SK-N-SH (cell line): ENCODE results near the gene DNPH1. TPM values are rescaled to one million over a fixed set of nuclear protein-coding genes. Genes with fewer than 3 reads are reported as not detected.

ENCODE experiments used
- CTCF ChIA-PET: fragments of 300-600, 350-600 bp; formaldehyde crosslinking; extraction: SDS; loops from one replicate; lab custom pipeline; 2021; lab: Yijun Ruan, JAX
- POLR2A ChIA-PET: fragments of 350-600 bp; sonication (Branson Sonifier 250); formaldehyde crosslinking; extraction: SDS; loops from one replicate; lab custom pipeline; 2020; ENCODE audit warnings: antibody characterized with exemption, inconsistent platforms; lab: Yijun Ruan, JAX
- DNase-seq: peaks from one replicate; pipeline ENCODE4 v3.0.0; 2012
- H2AFZ ChIP-seq: fragments of 200-600 bp; sonication (generic); 2 replicates; pipeline ENCODE4 v1.8.1; 2016; ENCODE audit warnings: antibody characterized with exemption, mild to moderate bottlenecking, low read depth
- H3F3A ChIP-seq: fragments of 200-600 bp; sonication (generic); replicated peaks from 2 replicates; pipeline ENCODE3; 2016; ENCODE audit warnings: antibody characterized with exemption, mild to moderate bottlenecking; ENCODE audit not compliant: insufficient read depth
- H3K27ac ChIP-seq, 2 experiments: fragments of 200-500 bp in 1 of 2; fragments of 200-600 bp in 1 of 2; sonication (Bioruptor generic) in 1 of 2; sonication (generic), shearing (Covaris generic) in 1 of 2; 2 replicates each; pipeline versions ENCODE4 v1.5.1 to v1.6.1; 2014 to 2016; ENCODE audit warnings: low read depth in 2 of 2, inconsistent platforms in 1 of 2, low read length in 1 of 2, mild to moderate bottlenecking in 1 of 2, mixed read lengths in 1 of 2
- H3K27me3 ChIP-seq: fragments of 200-600 bp; sonication (generic), shearing (Covaris generic); 2 replicates; pipeline ENCODE4 v1.6.1; 2016; ENCODE audit warnings: mixed run types; ENCODE audit not compliant: insufficient read depth
- H3K36me3 ChIP-seq, 2 experiments: fragments of 200-500 bp in 1 of 2; fragments of 200-600 bp in 1 of 2; sonication (Bioruptor generic) in 1 of 2; sonication (generic) in 1 of 2; replicated peaks in 1 of 2; 2 replicates each; pipeline versions ENCODE3 to v1.5.1; 2014 to 2016; ENCODE audit warnings: low read length in 1 of 2, mild to moderate bottlenecking in 1 of 2; ENCODE audit not compliant: insufficient read depth in 2 of 2, control insufficient read depth in 1 of 2
- H3K4me1 ChIP-seq, 2 experiments: fragments of 200-500 bp in 1 of 2; fragments of 200-600 bp in 1 of 2; sonication (Bioruptor generic) in 1 of 2; sonication (generic), shearing (Covaris generic) in 1 of 2; 2 replicates each; pipeline versions ENCODE4 v1.5.1 to v1.6.1; 2014 to 2016; ENCODE audit warnings: low read depth in 1 of 2, low read length in 1 of 2, mixed run types in 1 of 2; ENCODE audit not compliant: insufficient read depth in 2 of 2, control insufficient read depth in 1 of 2
- H3K4me2 ChIP-seq: fragments of 200-600 bp; sonication (generic), shearing (Covaris generic); 2 replicates; pipeline ENCODE4 v1.6.1; 2017; ENCODE audit warnings: mixed run types
- H3K4me3 ChIP-seq, 2 experiments: fragments of 200-500 bp in 1 of 2; fragments of 200-600 bp in 1 of 2; sonication (Bioruptor generic) in 1 of 2; sonication (generic), shearing (Covaris generic) in 1 of 2; 2 replicates each; pipeline versions ENCODE4 v1.5.1 to v1.8.1; 2014 to 2016; ENCODE audit warnings: low read depth in 2 of 2, inconsistent platforms in 1 of 2, low read length in 1 of 2, mild to moderate bottlenecking in 1 of 2, mixed read lengths in 1 of 2, moderate library complexity in 1 of 2
- H3K79me2 ChIP-seq: fragments of 200-600 bp; sonication (generic); 2 replicates; pipeline ENCODE4 v1.8.1; 2017; ENCODE audit warnings: mild to moderate bottlenecking; ENCODE audit not compliant: insufficient read depth
- H3K9ac ChIP-seq: fragments of 200-600 bp; sonication (generic); 2 replicates; pipeline ENCODE4 v1.6.1; 2017; ENCODE audit warnings: mixed run types
- H3K9me2 ChIP-seq: fragments of 200-600 bp; sonication (generic); 2 replicates; pipeline ENCODE4 v1.6.1; 2017; ENCODE audit warnings: mixed run types
- H3K9me3 ChIP-seq: fragments of 200-600 bp; sonication (generic); 2 replicates; pipeline ENCODE4 v1.6.1; 2017; ENCODE audit warnings: mixed run types, mild to moderate bottlenecking, moderate library complexity
- H4K20me1 ChIP-seq: fragments of 200-600 bp; sonication (generic); 2 replicates; pipeline ENCODE4 v1.6.1; 2017; ENCODE audit warnings: mild to moderate bottlenecking, mixed run types; ENCODE audit not compliant: insufficient read depth
- CTCF ChIP-seq: fragments of 200-600 bp; sonication (generic); IDR thresholded peaks from 2 replicates; pipeline ENCODE4 v1.6.1; 2017; ENCODE audit warnings: antibody characterized with exemption, mild to moderate bottlenecking, moderate library complexity
- FOXJ3 ChIP-seq: sonication (generic); formaldehyde crosslinking; IDR thresholded peaks from 2 replicates; pipeline ENCODE4 v1.5.1; 2020; ENCODE audit warnings: mild to moderate bottlenecking, missing genetic modification reagents
- FOXM1 ChIP-seq: IDR thresholded peaks from 2 replicates; pipeline ENCODE4 v1.4.0; 2012; ENCODE audit warnings: low read depth, mild to moderate bottlenecking
- GABPA ChIP-seq: IDR thresholded peaks from 2 replicates; pipeline ENCODE4 v1.4.0; 2012; ENCODE audit warnings: low read depth, mild to moderate bottlenecking
- IRF3 ChIP-seq: fragments of 150-350 bp; IDR thresholded peaks from 2 replicates; pipeline ENCODE4 v1.6.1; 2016; ENCODE audit warnings: mild to moderate bottlenecking, low read depth, low read length
- MXI1 ChIP-seq: IDR thresholded peaks from 2 replicates; pipeline ENCODE4 v1.6.1; 2012; ENCODE audit warnings: mild to moderate bottlenecking, low read depth, low read length, improper control_type of control experiment
- NFIC ChIP-seq: IDR thresholded peaks from 2 replicates; pipeline ENCODE4 v1.4.0; 2012; ENCODE audit warnings: borderline replicate concordance
- NRF1 ChIP-seq: IDR thresholded peaks from 2 replicates; pipeline ENCODE4 v1.6.1; 2012; ENCODE audit warnings: low read depth, mild to moderate bottlenecking, low read length
- PBX3 ChIP-seq: IDR thresholded peaks from 2 replicates; pipeline ENCODE4; 2012
- POLR2AphosphoS5 ChIP-seq: IDR thresholded peaks from 2 replicates; pipeline ENCODE4 v1.6.1; 2012; ENCODE audit warnings: low read depth, low read length
- RAD21 ChIP-seq: IDR thresholded peaks from 2 replicates; pipeline ENCODE4 v1.6.1; 2012; ENCODE audit warnings: mild to moderate bottlenecking, low read length
- RXRA ChIP-seq: IDR thresholded peaks from 2 replicates; pipeline ENCODE4 v1.4.0; 2012; ENCODE audit warnings: low read depth, mild to moderate bottlenecking, borderline replicate concordance
- SMC3 ChIP-seq: IDR thresholded peaks from 2 replicates; pipeline ENCODE4 v1.6.1; 2012; ENCODE audit warnings: low read depth, low read length, improper control_type of control experiment
- TAF1 ChIP-seq: IDR thresholded peaks from 2 replicates; pipeline ENCODE4 v1.6.1; 2012; ENCODE audit warnings: low read depth, mild to moderate bottlenecking, low read length, moderate library complexity, borderline replicate concordance
- TCF12 ChIP-seq: IDR thresholded peaks from 2 replicates; pipeline ENCODE4 v1.4.0; 2012
- USF2 ChIP-seq: fragments of 150-350 bp; IDR thresholded peaks from 2 replicates; pipeline ENCODE4 v1.6.1; 2017; ENCODE audit warnings: antibody characterized with exemption, low read length, low read depth, borderline replicate concordance
- WGBS: methylation state at CpG from one replicate; pipeline ENCODE4 v1.1.6; 2017; ENCODE audit warnings: low lambda C conversion rate; 5-methylcytosine and 5-hydroxymethylcytosine counted together
- polyA plus RNA-seq, 3 experiments: library from polyadenylated mRNA; depleted of rRNA; stranded (reverse); fragments of >200 nt; gene quantifications; 2 replicates each; pipeline ENCODE4 v1.2.3, GENCODE V29; 2012

Gene DNPH1
- polyA plus RNA-seq, 1 of the 3 experiments (the other 2 are of a cell fraction), result 287 TPM

GRCh38 chr6:43220439-43220951 lies 8.8 kb downstream of the DNPH1 start:
- Histone ChIP-seq H3K27ac (no peak overlapping the region), H3K9me3 (no peaks in the 10 kb centered on the region), H3K9me2 (no peaks in the 10 kb centered on the region), H3K9ac (no peak overlapping the region), H3F3A (peaks cover 2% of the 10 kb centered on the region), H3K36me3 (peaks cover 10 to 46% of the 10 kb centered on the region in 2 experiments), H2AFZ (no peak overlapping the region), H3K79me2 (no peaks in the 10 kb centered on the region), H3K4me1 (peaks cover 0 to 5% of the 10 kb centered on the region in 2 experiments; a peak in 1 of 4 replicates), H3K4me2 (no peak overlapping the region), H3K4me3 (no peak overlapping the region), H4K20me1 (no peaks in the 10 kb centered on the region), H3K27me3 (no peaks in the 10 kb centered on the region)
- 93% methylated on average over 9 of the region's 16 CpGs for WGBS
- ChIA-PET CTCF (interaction anchor here (1.3 to 2.5 kb wide), 2 partner anchors 9 to 24 kb away, joined by 3 to 20 read pairs; partner anchors contain the start of gene DNPH1), POLR2A (interaction anchor here (0.8 to 1.1 kb wide), 2 partner anchors 9 to 18 kb away, joined by 3 read pairs; partner anchors contain the start of gene DNPH1)
- TF ChIP-seq POLR2AphosphoS5, result no peak
- no peak for TF ChIP-seq PBX3
- no peak for TF ChIP-seq FOXM1
- TF ChIP-seq GABPA, result no peak
- TF ChIP-seq RAD21, result no peak
- no peak for TF ChIP-seq USF2
- no peak for TF ChIP-seq IRF3
- TF ChIP-seq NFIC, result no peak
- TF ChIP-seq FOXJ3 (CRISPR knock-in tag), result no peak
- TF ChIP-seq RXRA, result no peak
- TF ChIP-seq TAF1, result no peak
- DNase-seq, result no peak

GRCh38 chr6:43219814-43220213 lies 9.5 kb downstream of the DNPH1 start:
- H3K27ac ChIP-seq, result no peak overlapping the region
- DNase-seq, result no peak
- no peak overlapping the region for H3K9ac ChIP-seq
- ChIA-PET CTCF (interaction anchor here (2.5 kb wide), 1 partner anchor 10 kb away, joined by 20 read pairs; the partner anchor contains the start of gene DNPH1), POLR2A (no interaction called here)
- no peaks in the 10 kb centered on the region for H3K9me2 ChIP-seq
- H3K9me3 ChIP-seq, result no peaks in the 10 kb centered on the region
- 91% methylated on average over 7 of the region's 7 CpGs for WGBS
- H3K4me3 ChIP-seq, result no peak overlapping the region
- H4K20me1 ChIP-seq, result no peaks in the 10 kb centered on the region
- peaks cover 0 to 5% of the 10 kb centered on the region in 2 experiments; a peak in 1 of 4 replicates for H3K4me1 ChIP-seq
- H3F3A ChIP-seq, result peaks cover 2% of the 10 kb centered on the region
- H3K27me3 ChIP-seq, result no peaks in the 10 kb centered on the region
- TF ChIP-seq MXI1 (no peak), USF2 (no peak), SMC3 (no peak), TCF12 (no peak), POLR2AphosphoS5 (no peak), CTCF (no peak), NRF1 (no peak)
- no peaks in the 10 kb centered on the region for H3K79me2 ChIP-seq
- H2AFZ ChIP-seq, result no peak overlapping the region
- H3K36me3 ChIP-seq, result peaks cover 10 to 52% of the 10 kb centered on the region in 2 experiments
- H3K4me2 ChIP-seq, result no peak overlapping the region
